Glomerular visceral epithelial cell (primary cell): Measurements from ENCODE around the gene UGCG.

Source experiments
- DNase-seq: peaks from one replicate; pipeline ENCODE4 v3.0.0-alpha.2; 2016; ENCODE audit errors: extremely low spot score

Gene UGCG

DNA sequence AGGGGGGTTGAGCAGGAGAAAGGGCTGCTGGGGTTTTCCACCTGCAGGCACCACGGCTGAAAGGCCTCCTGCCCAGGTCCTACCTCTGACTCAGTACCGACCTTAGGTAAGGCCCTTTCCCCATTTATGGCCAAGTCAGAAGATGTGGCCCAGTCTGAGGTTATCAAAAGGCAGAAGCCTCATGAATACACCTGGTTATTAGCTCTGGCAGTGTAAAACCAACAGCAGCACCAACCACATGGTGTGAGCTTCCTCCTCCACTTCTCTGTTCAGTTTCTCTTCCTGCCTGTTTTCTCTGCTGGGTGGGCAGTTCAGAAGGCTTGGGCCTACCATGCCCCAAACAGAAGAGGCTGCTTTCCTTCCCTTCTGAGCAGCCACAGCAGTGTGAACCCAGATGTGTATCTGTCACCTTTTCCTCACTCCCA, 86.9 kb downstream of the UGCG start:
- no peak for DNase-seq

DNA sequence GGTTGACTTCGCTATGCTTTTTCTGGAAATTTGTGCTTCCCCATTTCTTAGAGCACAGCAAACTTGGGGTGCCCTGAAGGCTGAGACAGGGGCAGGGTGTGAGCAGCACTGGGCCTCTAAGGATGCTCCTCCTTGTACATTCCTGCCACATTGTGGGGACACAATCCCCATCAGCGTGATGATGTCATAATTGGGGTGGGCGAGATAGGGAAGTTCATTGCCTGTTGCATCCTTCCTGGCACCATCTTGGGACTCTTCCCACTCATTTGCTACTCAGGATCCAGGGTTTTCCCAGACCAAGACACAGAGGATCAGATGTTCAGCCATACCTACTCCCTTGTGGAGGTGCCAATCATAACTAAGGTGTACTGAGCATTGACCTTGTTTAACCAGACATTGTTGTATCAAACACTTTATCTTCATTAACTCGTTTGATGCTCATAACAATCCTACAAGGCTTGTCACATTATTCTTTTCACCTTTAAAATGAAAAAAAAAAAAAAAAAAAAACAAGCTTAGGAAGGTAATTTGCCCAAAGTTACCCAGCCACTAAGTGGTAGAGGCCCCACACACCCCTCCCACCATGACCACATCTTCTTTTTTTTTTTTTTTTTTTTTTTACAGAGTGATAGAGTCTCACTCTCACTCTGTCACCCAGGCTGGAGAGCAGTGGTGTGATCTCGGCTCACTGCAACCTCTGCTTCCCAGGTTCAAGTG, 87.6 kb downstream of the UGCG start:
- DNase-seq: no peak
